NCI-H2081 (cell line): ENCODE data around the gene ZC3H8.

Experiments
- DNase-seq, 2 experiments: peaks; one replicate each; lab custom pipeline; 2025; lab: John Stamatoyannopoulos, UW

Gene ZC3H8

DNA sequence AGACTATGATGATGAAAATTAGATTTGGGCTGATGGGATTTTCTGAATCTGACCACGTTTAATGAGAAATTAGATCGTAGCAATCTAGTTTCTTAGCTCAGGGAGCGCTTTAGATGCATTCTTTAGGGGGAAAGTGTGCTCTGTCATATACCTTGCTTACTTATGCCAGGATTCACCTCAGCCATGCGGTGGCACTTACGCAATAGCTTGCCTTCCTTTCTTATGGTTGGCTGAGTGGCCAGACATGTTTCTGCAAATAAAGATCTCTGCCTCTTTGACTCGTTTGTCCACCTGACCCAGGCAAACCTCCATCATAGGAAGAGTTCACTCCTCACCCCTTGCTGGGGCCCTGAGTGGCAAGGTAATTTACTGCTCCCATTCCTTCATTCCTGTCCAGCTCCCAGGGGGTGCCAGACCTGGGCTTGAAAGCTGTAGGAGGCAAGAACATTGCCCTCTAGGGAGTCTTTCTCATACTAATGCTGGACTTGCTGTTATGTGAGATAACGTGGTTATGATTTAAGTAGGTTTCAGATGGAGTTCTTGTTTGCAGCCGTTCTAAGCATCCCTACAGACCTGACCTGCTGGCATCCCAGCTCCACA, 59.6 kb downstream of the ZC3H8 start:
- DNase-seq: no peak

DNA sequence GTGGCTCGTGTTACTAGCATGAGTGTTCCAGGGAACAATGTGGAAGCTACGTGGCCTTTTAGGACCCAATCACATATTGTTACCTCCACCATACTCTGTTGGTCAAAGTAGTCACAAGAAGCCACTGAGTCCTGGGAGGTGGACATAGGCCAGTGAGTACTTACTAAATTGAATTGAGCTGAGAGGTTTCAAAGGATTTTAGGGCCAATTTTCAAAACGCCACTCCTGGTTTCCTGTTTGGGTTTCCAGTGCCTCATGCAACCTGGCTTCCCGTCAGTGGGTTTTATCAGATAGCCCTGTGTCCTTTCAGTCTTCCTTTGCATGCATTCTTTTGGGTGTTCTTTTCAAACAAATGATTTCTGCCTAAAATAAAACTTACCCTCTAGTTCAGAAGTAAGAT, 60.4 kb downstream of the ZC3H8 start:
- DNase-seq: no peak

DNA sequence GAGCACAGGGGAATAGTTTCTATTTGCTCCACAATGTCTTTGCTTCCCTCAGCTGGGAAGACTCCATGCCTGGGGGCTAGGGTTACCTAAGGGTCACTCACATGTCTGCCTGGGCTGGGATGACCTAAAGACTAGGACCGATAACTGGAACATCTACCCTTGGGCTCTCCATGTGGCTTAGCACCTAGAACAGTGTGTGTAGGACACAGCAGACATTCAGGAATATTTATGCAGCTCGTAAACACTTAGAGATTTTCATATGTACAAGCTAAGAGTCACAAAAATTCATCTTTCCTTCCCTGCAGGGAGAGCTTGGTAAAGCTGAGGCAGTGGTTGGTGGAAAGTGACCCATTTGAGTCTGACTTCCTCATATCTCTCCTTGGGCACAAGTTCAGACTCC, 60.8 kb downstream of the ZC3H8 start:
- DNase-seq: no peak

GRCh38 chr2:112189001-112189556, 65.8 kb downstream of the ZC3H8 start:
- DNase-seq: no peak

DNA sequence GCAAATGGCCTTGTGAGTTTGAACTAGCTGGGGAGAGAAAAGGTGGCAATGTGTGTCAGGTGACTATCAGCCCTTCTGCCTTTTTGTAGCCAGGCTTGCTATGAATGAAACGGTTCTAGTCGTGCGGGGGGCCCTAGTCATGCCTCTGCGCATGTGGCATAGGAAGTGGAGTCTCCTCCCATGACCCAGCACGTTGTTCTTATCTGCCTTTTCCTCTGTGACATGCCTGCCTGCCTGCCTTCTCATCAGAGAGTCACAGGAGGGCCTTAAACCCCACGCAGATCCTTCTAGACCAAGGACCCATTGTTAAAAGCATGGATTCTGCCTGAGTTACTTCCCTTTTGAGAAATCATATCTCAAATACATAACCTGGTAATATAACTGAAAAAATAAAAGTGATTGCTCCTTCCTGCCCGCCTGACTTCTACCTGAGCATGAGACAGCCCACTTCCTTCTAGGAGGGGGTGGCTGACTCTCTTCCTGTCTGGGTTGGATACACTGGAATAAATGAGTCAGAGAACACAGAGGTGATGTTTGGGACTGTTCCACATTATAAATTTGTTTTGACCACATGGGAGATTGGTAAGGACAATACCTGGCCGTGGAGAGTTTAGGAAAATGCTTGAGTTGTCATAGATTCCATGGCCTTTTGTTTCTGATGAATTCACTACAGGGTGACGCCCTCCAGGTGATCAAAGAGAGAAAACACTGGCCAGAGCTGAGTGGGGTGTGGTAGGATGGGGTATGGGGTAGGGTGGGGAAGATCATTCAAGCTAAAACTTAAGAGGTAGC, 66.8 kb downstream of the ZC3H8 start:
- DNase-seq: no peak

- DNase-seq: no peak
Measured at GRCh38 chr2:112187046-112187715, 67.7 kb downstream of the ZC3H8 start.

- no peak for DNase-seq
Measured at GRCh38 chr2:112185131-112185530, 69.7 kb downstream of the ZC3H8 start.

- DNase-seq: no peak
Measured at GRCh38 chr2:112184121-112184520, 70.7 kb downstream of the ZC3H8 start.

- DNase-seq: no peak
Measured at GRCh38 chr2:112183327-112184025, 71.4 kb downstream of the ZC3H8 start.

GRCh38 chr2:112182581-112183034, 72.2 kb downstream of the ZC3H8 start:
- DNase-seq: peak; percentile 71 to 87

DNA sequence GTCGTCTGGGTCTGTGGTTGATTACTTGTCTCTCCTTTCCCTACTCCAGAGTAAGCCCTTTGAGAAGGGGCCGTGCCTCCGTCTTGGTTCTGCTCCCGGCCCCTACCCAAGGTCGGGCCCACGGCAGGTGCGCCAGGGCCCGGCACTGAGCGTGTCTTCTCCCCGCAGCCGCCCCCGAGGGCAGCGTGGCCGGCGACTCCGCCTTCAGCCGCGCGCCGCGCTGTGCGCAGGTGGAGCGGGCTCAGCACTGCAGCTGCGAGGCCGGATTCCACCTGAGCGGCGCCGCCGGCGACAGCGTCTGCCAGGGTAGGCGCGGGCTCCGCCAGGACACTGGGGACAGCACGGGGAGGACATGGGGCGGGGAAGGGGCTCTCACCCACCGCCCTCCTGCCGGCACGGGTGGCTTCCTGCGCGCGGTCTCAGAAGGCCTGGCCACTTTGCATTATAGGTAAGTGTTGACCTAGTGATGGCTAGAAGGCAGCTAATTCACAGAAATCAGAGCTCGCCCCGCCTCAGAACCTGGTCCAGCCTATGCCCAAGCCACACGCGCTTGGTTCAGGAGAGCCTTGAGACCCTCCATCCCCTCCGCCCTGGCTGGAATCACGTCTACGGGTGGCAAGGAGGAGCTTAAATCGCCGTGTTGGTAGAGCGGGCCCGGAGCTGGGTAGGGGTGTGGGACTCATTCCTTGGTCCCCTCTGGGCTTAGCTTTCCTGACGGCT, 73.1 kb downstream of the ZC3H8 start:
- DNase-seq: peak; percentile 50 to 74

DNA sequence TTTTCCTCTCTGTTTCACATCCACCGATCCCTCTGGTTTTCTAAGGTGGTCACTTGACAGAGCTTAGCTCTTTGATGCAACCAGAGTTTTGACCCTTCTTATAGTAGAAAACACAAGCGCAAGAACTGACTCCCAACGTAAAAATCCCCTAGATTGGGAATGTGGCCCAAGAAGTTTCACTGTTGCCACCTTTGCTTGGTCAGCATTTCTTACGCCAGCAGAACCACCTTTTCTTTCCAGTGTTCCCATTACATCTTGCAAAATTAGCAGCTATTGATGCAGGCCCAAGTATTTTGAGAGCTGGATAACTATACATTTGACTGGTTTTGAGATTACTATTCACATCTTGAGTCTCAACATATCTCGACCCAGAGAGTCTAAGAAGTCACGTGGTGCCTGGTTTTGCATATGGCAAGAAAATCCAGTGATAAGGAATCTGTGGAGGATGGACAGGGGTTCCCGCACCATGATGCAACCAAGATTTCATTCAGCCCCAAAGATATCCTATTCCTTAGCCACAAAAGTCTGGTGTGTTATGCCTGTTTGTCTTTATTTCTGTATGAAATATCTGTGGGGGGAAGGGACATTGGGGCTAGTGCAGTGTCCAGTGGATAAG, 78.8 kb downstream of the ZC3H8 start:
- DNase-seq: no peak

DNA sequence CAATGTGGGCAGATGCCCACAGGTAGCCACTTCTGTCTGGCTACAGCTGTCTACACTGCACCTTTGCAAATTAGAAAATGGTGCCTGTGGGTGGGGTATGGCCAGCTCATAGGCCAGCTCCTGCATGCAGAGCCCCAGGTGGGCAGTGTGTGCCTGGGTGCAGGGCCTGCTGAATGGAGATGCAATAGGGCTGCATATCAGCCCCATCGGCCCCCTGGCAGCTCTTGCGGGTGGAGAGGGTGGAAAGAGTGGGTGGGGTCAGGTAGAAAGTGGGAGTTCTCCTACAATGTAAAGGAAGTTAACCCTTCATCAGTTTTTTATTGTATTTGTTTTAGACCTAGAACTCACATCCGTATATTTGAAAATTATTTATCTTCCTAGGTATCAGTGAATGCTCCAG, 79.5 kb downstream of the ZC3H8 start:
- no peak for DNase-seq

- no peak for DNase-seq
Measured at GRCh38 chr2:112174383-112174782, 80.5 kb downstream of the ZC3H8 start.

GRCh38 chr2:112173646-112174319, 81.1 kb downstream of the ZC3H8 start:
- DNase-seq: no peak

GRCh38 chr2:112170495-112170894, 84.3 kb downstream of the ZC3H8 start:
- DNase-seq: no peak

- DNase-seq: peak in 1 of 2 experiments; percentile 24
Measured at GRCh38 chr2:112168422-112169124, 86.3 kb downstream of the ZC3H8 start.

- DNase-seq: no peak
Measured at GRCh38 chr2:112166806-112167499, 87.9 kb downstream of the ZC3H8 start.

DNA sequence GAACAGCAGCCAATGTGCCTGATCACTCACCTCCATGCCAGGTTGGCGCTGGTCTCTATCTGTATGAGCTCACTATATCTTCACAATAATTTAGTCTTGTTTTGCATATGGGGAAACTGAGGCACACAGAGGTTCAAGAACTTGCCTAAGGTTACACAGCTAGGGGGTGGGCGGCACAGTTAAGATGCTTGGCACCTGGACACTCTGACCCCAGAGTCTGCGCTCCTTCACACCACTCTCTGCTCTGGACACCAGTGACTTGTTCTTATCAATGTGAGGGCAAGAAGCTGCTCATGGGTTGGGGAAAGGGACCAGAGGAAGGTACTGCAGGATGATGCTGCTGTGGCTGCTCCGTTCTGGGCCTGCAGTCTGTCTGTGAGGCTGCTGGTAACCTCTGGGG, 89.5 kb downstream of the ZC3H8 start:
- DNase-seq: no peak
